HEK293 (cell line): ENCODE results near the gene PLA2G4A.

Source experiments
- CTCF ChIA-PET: fragments of 350-600 bp; formaldehyde crosslinking; extraction: SDS; loops from one replicate; lab custom pipeline; 2021; ENCODE audit warnings: antibody characterized with exemption; lab: Yijun Ruan, JAX
- POLR2A ChIA-PET: fragments of 300-600 bp; formaldehyde crosslinking; extraction: SDS; loops from one replicate; lab custom pipeline; 2020; ENCODE audit warnings: antibody characterized with exemption, inconsistent platforms; lab: Yijun Ruan, JAX
- H3K27ac ChIP-seq: fragments of 200-500 bp; sonication (Bioruptor generic); 2 replicates; pipeline ENCODE4 v1.5.1; 2014; ENCODE audit warnings: low read depth, low read length, control low read depth, inconsistent platforms; ENCODE audit errors: extremely low read depth
- H3K36me3 ChIP-seq, 2 experiments: fragments of 200-500 bp in 1 of 2; sonication (Bioruptor generic) in 1 of 2; 1 replicate in 1 of 2; 2 replicates in 1 of 2; pipeline ENCODE4 v1.5.1; 2014 to 2017; ENCODE audit warnings: inconsistent platforms in 2 of 2, low read length in 2 of 2; ENCODE audit not compliant: control insufficient read depth in 2 of 2, insufficient read depth in 1 of 2
- H3K4me1 ChIP-seq: fragments of 200-500 bp; sonication (Bioruptor generic); 2 replicates; pipeline ENCODE4 v1.5.1; 2014; ENCODE audit warnings: mild to moderate bottlenecking, low read length, inconsistent platforms; ENCODE audit not compliant: control insufficient read depth, insufficient read depth
- H3K4me3 ChIP-seq: 2 replicates; pipeline ENCODE4 v1.5.1; 2011; ENCODE audit warnings: low read depth, mild to moderate bottlenecking, control low read depth, low read length, moderate library complexity
- H3K9me3 ChIP-seq: fragments of 200-500 bp; sonication (Bioruptor generic); 2 replicates; pipeline ENCODE4 v1.5.1; 2014; ENCODE audit warnings: low read depth, low read length, inconsistent platforms; ENCODE audit not compliant: control insufficient read depth, insufficient read depth
- BCL11A ChIP-seq: fragments of 450-650 bp; formaldehyde crosslinking; IDR thresholded peaks from 2 replicates; pipeline ENCODE4 v1.5.1; 2016; ENCODE audit warnings: low read depth, missing biosample characterization, missing genetic modification characterization
- KLF16 ChIP-seq: fragments of 450-650 bp; formaldehyde crosslinking; IDR thresholded peaks from 2 replicates; pipeline ENCODE4 v1.5.1; 2017; ENCODE audit warnings: missing biosample characterization, missing genetic modification characterization
- KLF17 ChIP-seq: fragments of 450-650 bp; formaldehyde crosslinking; IDR thresholded peaks from 2 replicates; pipeline ENCODE4 v1.5.1; 2016; ENCODE audit warnings: missing biosample characterization, missing genetic modification characterization
- MYNN ChIP-seq: fragments of 450-650 bp; formaldehyde crosslinking; IDR thresholded peaks from 2 replicates; pipeline ENCODE4 v1.5.1; 2016; ENCODE audit warnings: missing biosample characterization, missing genetic modification characterization, borderline replicate concordance
- REPIN1 ChIP-seq: fragments of 450-650 bp; formaldehyde crosslinking; IDR thresholded peaks from 2 replicates; pipeline ENCODE4 v1.5.1; 2017; ENCODE audit warnings: missing biosample characterization, missing genetic modification characterization, low read depth
- REST ChIP-seq: fragments of 450-650 bp; formaldehyde crosslinking; IDR thresholded peaks from 2 replicates; pipeline ENCODE4 v1.5.1; 2016; ENCODE audit warnings: missing biosample characterization, missing genetic modification characterization
- TCF7L2 ChIP-seq: IDR thresholded peaks from 2 replicates; pipeline ENCODE4 v1.6.1; 2011; ENCODE audit warnings: low read depth, mild to moderate bottlenecking, inconsistent platforms, low read length, moderate library complexity, borderline replicate concordance
- ZBTB1 ChIP-seq: fragments of 450-650 bp; formaldehyde crosslinking; IDR thresholded peaks from 2 replicates; pipeline ENCODE4 v1.5.1; 2016; ENCODE audit warnings: missing biosample characterization, missing genetic modification characterization
- ZBTB21 ChIP-seq: fragments of 450-650 bp; formaldehyde crosslinking; IDR thresholded peaks from 2 replicates; pipeline ENCODE4 v1.5.1; 2017; ENCODE audit warnings: missing biosample characterization, missing genetic modification characterization
- ZIC2 ChIP-seq: fragments of 450-650 bp; formaldehyde crosslinking; IDR thresholded peaks from 2 replicates; pipeline ENCODE4 v1.5.1; 2016; ENCODE audit warnings: missing biosample characterization, missing genetic modification characterization
- ZNF121 ChIP-seq: fragments of 450-650 bp; formaldehyde crosslinking; IDR thresholded peaks from 2 replicates; pipeline ENCODE4 v1.5.1; 2016; ENCODE audit warnings: missing biosample characterization, missing genetic modification characterization
- ZNF132 ChIP-seq: fragments of 450-650 bp; formaldehyde crosslinking; IDR thresholded peaks from 2 replicates; pipeline ENCODE4 v1.5.1; 2017; ENCODE audit warnings: missing biosample characterization, missing genetic modification characterization, borderline replicate concordance
- ZNF157 ChIP-seq: fragments of 450-650 bp; formaldehyde crosslinking; IDR thresholded peaks from 2 replicates; pipeline ENCODE4 v1.5.1; 2016; ENCODE audit warnings: missing biosample characterization, missing genetic modification characterization
- ZNF16 ChIP-seq: fragments of 450-650 bp; formaldehyde crosslinking; IDR thresholded peaks from 2 replicates; pipeline ENCODE4 v1.5.1; 2016; ENCODE audit warnings: low read depth, missing biosample characterization, missing genetic modification characterization
- ZNF274 ChIP-seq, 2 experiments: fragments of 200-500 bp in 1 of 2; fragments of 450-650 bp in 1 of 2; sonication (Bioruptor generic) in 1 of 2; formaldehyde crosslinking in 1 of 2; IDR thresholded peaks; 2 replicates each; pipeline versions ENCODE4 v1.5.1 to v1.6.1; 2014 to 2016; ENCODE audit warnings: borderline replicate concordance in 1 of 2, inconsistent platforms in 1 of 2, low read length in 1 of 2, missing biosample characterization in 1 of 2, missing genetic modification characterization in 1 of 2
- ZNF354C ChIP-seq: fragments of 450-650 bp; formaldehyde crosslinking; IDR thresholded peaks from 2 replicates; pipeline ENCODE4 v1.5.1; 2016; ENCODE audit warnings: missing biosample characterization, missing genetic modification characterization, low read depth, borderline replicate concordance
- ZNF391 ChIP-seq: fragments of 450-650 bp; formaldehyde crosslinking; IDR thresholded peaks from 2 replicates; pipeline ENCODE4 v1.5.1; 2016; ENCODE audit warnings: low read depth, missing biosample characterization, missing genetic modification characterization, borderline replicate concordance
- ZNF416 ChIP-seq: fragments of 450-650 bp; formaldehyde crosslinking; IDR thresholded peaks from 2 replicates; pipeline ENCODE4 v1.5.1; 2016; ENCODE audit warnings: missing biosample characterization, missing genetic modification characterization
- ZNF510 ChIP-seq: fragments of 450-650 bp; formaldehyde crosslinking; IDR thresholded peaks from 2 replicates; pipeline ENCODE4 v1.5.1; 2018; ENCODE audit warnings: mild to moderate bottlenecking, missing genetic modification characterization, missing biosample characterization; ENCODE audit not compliant: insufficient replicate concordance
- ZNF518A ChIP-seq: fragments of 450-650 bp; formaldehyde crosslinking; conservative IDR thresholded peaks from 2 replicates; pipeline ENCODE4 v1.5.1; 2016; ENCODE audit warnings: low read depth, missing biosample characterization, missing genetic modification characterization
- ZNF521 ChIP-seq: fragments of 450-650 bp; formaldehyde crosslinking; IDR thresholded peaks from 2 replicates; pipeline ENCODE4 v1.5.1; 2017; ENCODE audit warnings: missing biosample characterization, mild to moderate bottlenecking, missing genetic modification characterization
- ZNF658 ChIP-seq: fragments of 450-650 bp; formaldehyde crosslinking; IDR thresholded peaks from 2 replicates; pipeline ENCODE4; 2016; ENCODE audit warnings: missing biosample characterization, missing genetic modification characterization
- ZNF664 ChIP-seq: fragments of 450-650 bp; formaldehyde crosslinking; IDR thresholded peaks from 2 replicates; pipeline ENCODE4 v1.5.1; 2016; ENCODE audit warnings: missing biosample characterization, missing genetic modification characterization
- ZNF747 ChIP-seq: fragments of 450-650 bp; formaldehyde crosslinking; IDR thresholded peaks from 2 replicates; pipeline ENCODE4 v1.5.1; 2016; ENCODE audit warnings: missing biosample characterization, missing genetic modification characterization
- ZNF776 ChIP-seq: fragments of 450-650 bp; formaldehyde crosslinking; IDR thresholded peaks from 2 replicates; pipeline ENCODE4 v1.5.0; 2017; ENCODE audit warnings: missing biosample characterization, missing genetic modification characterization, borderline replicate concordance

The PLA2G4A gene

GRCh38 chr1:187001198-187001889 is 172.6 kb downstream of the PLA2G4A start (continued):
- TF ChIP-seq ZNF518A (tag by site-specific recombination) (no peak), ZNF521 (tag by site-specific recombination) (no peak)

- H3K4me1 ChIP-seq, result no peaks in the 10 kb centered on the region
- ChIA-PET POLR2A (no interaction called here), CTCF (interaction anchor here (2.1 kb wide), 1 partner anchor 17 kb away, joined by 6 read pairs; no protein-coding TSS in a partner anchor)
- no peak overlapping the region for H3K27ac ChIP-seq
- no peaks in the 10 kb centered on the region for H3K9me3 ChIP-seq
- H3K36me3 ChIP-seq, result no peaks in the 10 kb centered on the region
- TF ChIP-seq MYNN (tag by site-specific recombination) (no peak), TCF7L2 (no peak), ZNF658 (tag by site-specific recombination) (no peak), ZNF121 (tag by site-specific recombination) (no peak), ZBTB21 (no peak), ZNF776 (tag by site-specific recombination) (no peak), ZNF354C (tag by site-specific recombination) (no peak), ZNF16 (tag by site-specific recombination) (no peak), BCL11A (tag by site-specific recombination) (no peak), KLF16 (tag by site-specific recombination) (no peak), ZNF391 (no peak), ZNF157 (no peak), ZNF274 (IDR thresholded peaks at IDR 0.05; ENCODE audit: low read length) (no peak), ZNF274 (tag by site-specific recombination; IDR thresholded peaks at IDR 0.05; ENCODE audit: borderline replicate concordance) (no peak), REPIN1 (tag by site-specific recombination) (no peak), ZNF510 (no peak), ZNF416 (tag by site-specific recombination) (no peak), ZNF747 (no peak)
- H3K4me3 ChIP-seq, result no peak overlapping the region
These were observed 174.6 kb downstream of the PLA2G4A start for GRCh38 chr1:187003353-187003752.

- POLR2A ChIA-PET, result no interaction called here
- Histone ChIP-seq H3K36me3 (no peaks in the 10 kb centered on the region), H3K27ac (no peak overlapping the region), H3K9me3 (no peaks in the 10 kb centered on the region), H3K4me1 (no peaks in the 10 kb centered on the region), H3K4me3 (no peak overlapping the region)
- CTCF ChIA-PET, result no interaction called here
- TF ChIP-seq KLF17, result no peak
- TF ChIP-seq ZNF132, result no peak
- no peak for TF ChIP-seq REST (tag by site-specific recombination)
- no peak for TF ChIP-seq ZNF274 (IDR thresholded peaks at IDR 0.05; ENCODE audit: low read length)
- no peak for TF ChIP-seq ZNF274 (tag by site-specific recombination; IDR thresholded peaks at IDR 0.05; ENCODE audit: borderline replicate concordance)
- no peak for TF ChIP-seq ZIC2 (tag by site-specific recombination)
- TF ChIP-seq ZNF664 (tag by site-specific recombination), result no peak
- no peak for TF ChIP-seq ZBTB1
These were observed 178.1 kb downstream of the PLA2G4A start for GRCh38 chr1:187006896-187007295.
